HG03135 (cell line): ENCODE measurements around the gene RASA3.
"Not testable (repeated sequence)": the region's sequence is repeated elsewhere in the genome, so short reads cannot be mapped to it uniquely, and the experiment has no call there.

ENCODE experiments used
- ATAC-seq: cut with Tn5 transposase; IDR thresholded peaks from one replicate; pipeline ENCODE4 v1.9.1; 2021; ENCODE audit warnings: mild to moderate bottlenecking, moderate library complexity; ENCODE audit not compliant: unreplicated experiment

RASA3 gene

GRCh38 chr13:114102131-114102520 is 30.3 kb downstream of the RASA3 start:
- no peak for ATAC-seq

- no peak for ATAC-seq
These were observed 30.9 kb downstream of the RASA3 start for GRCh38 chr13:114101358-114102130.

GRCh38 chr13:114100446-114101357 is 31.7 kb downstream of the RASA3 start:
- no peak for ATAC-seq

GRCh38 chr13:114099918-114100445 is 32.4 kb downstream of the RASA3 start:
- ATAC-seq = no peak

GRCh38 chr13:114099191-114099590 is 33.2 kb downstream of the RASA3 start:
- no peak for ATAC-seq

GRCh38 chr13:114098689-114099056 is 33.8 kb downstream of the RASA3 start:
- ATAC-seq = not testable (repeated sequence)

- ATAC-seq = no peak
These were observed 34.3 kb downstream of the RASA3 start for GRCh38 chr13:114097893-114098688.

- ATAC-seq = no peak
These were observed 35.1 kb downstream of the RASA3 start for GRCh38 chr13:114097212-114097892.

GRCh38 chr13:114096811-114097211 is 35.6 kb downstream of the RASA3 start:
- ATAC-seq = no peak

GRCh38 chr13:114096031-114096485 is 36.4 kb downstream of the RASA3 start:
- ATAC-seq = no peak

GRCh38 chr13:114095486-114095885 is 36.9 kb downstream of the RASA3 start:
- no peak for ATAC-seq

GRCh38 chr13:114093118-114093517 is 39.3 kb downstream of the RASA3 start:
- ATAC-seq = no peak

GRCh38 chr13:114092468-114092867 is 40.0 kb downstream of the RASA3 start:
- ATAC-seq = no peak

GRCh38 chr13:114090476-114090875 is 41.9 kb downstream of the RASA3 start:
- ATAC-seq = no peak

- no peak for ATAC-seq
These were observed 42.5 kb downstream of the RASA3 start for GRCh38 chr13:114089751-114090400.

- no peak for ATAC-seq
These were observed 43.1 kb downstream of the RASA3 start for GRCh38 chr13:114089341-114089740.

GRCh38 chr13:114088863-114089262 is 43.6 kb downstream of the RASA3 start:
- ATAC-seq = no peak

- ATAC-seq = no peak
These were observed 44.2 kb downstream of the RASA3 start for GRCh38 chr13:114088234-114088633.

- ATAC-seq = no peak
These were observed 45.0 kb downstream of the RASA3 start for GRCh38 chr13:114087430-114087829.
